ENCODE measurements around the gene BPTF. TPM values are rescaled to one million over a fixed set of nuclear protein-coding genes. Genes with fewer than 3 reads are reported as not detected.

The BPTF gene
- polyA plus RNA-seq, 2 of the 4 experiments (the other 2 are of a cell fraction), result 26.3 to 60.7 TPM

- peak overlapping the region; percentile 68 for H3K4me2 ChIP-seq
Observed at GRCh38 chr17:67779098-67779672, 46.1 kb upstream of the BPTF start.

GRCh38 chr17:67784364-67785121 lies 40.8 kb upstream of the BPTF start:
- no peak for DNase-seq (ENCODE audit: low read depth in 1 of 2, low spot score in 1 of 2)
- Histone ChIP-seq H3K27ac (no peak overlapping the region; a peak in 1 of 6 replicates), H3K9me3 (no peaks in the 10 kb centered on the region), H3K4me2 (no peak overlapping the region), H3K4me1 (peaks cover 8% of the 10 kb centered on the region), H3K4me3 (no peak overlapping the region)
- CTCF ChIA-PET, result interaction anchor here (1.6 to 2.0 kb wide), 2 partner anchors 13 to 14 kb away, joined by 3 to 5 read pairs; no protein-coding TSS in a partner anchor
- ATAC-seq, result no peak
- 62% methylated on average over 10 of the region's 10 CpGs for WGBS (ENCODE audit: missing lambda C conversion rate)
- TF ChIP-seq MAZ (IDR thresholded peaks at IDR 0.05; ENCODE audit: borderline replicate concordance, low read depth, low read length) (no peak), ELK1 (IDR thresholded peaks at IDR 0.05; ENCODE audit: low read depth, low read length) (no peak), HOXB13 (CRISPR knock-in tag; IDR thresholded peaks at IDR 0.05; ENCODE audit: low read depth) (no peak), MAFK (IDR thresholded peaks at IDR 0.05; ENCODE audit: partially characterized antibody) (no peak), RARB (CRISPR knock-in tag; IDR thresholded peaks at IDR 0.05) (no peak), EHF (CRISPR knock-in tag; IDR thresholded peaks at IDR 0.05) (no peak), JUN (IDR thresholded peaks at IDR 0.05) (no peak), ESRRA (IDR thresholded peaks at IDR 0.05; ENCODE audit: borderline replicate concordance, low read length) (no peak), RFX5 (IDR thresholded peaks at IDR 0.05) (no peak), MAX (IDR thresholded peaks at IDR 0.05) (no peak), POLR2A (IDR thresholded peaks at IDR 0.05; ENCODE audit: low read length) (no peak), HOXA7 (CRISPR knock-in tag; IDR thresholded peaks at IDR 0.05) (no peak)
- FAIRE-seq, result no peak
- POLR2A ChIA-PET, result interaction anchor here (0.6 kb wide), 1 partner anchor 32 kb away, joined by 9 read pairs; no protein-coding TSS in a partner anchor

More at GRCh38 chr17:67779098-67779672, 46.1 kb upstream of the BPTF start:
- FAIRE-seq (no peak), DNase-seq (ENCODE audit: low read depth in 1 of 2, low spot score in 1 of 2) (peak; percentile 66 to 86), ATAC-seq (peak; percentile 98 to 99)
- CTCF ChIA-PET, result interaction anchor here (0.6 to 3.1 kb wide), 19 partner anchors 8 to 1158 kb away, joined by 3 to 16 read pairs (median 4); no protein-coding TSS in a partner anchor
- peak overlapping the region; percentile 40 for H3K4me3 ChIP-seq
- peak; percentile 81 for TF ChIP-seq CTCF (IDR thresholded peaks at IDR 0.05)
- peak; percentile 45; the same call in 1 of the 3 replicates for TF ChIP-seq SMC3 (IDR thresholded peaks at IDR 0.05)
- TF ChIP-seq BCL3 (IDR thresholded peaks at IDR 0.05), result no peak
- no peak for TF ChIP-seq HOXB5 (CRISPR knock-in tag; IDR thresholded peaks at IDR 0.05)
- TF ChIP-seq RAD21 (conservative IDR thresholded peaks at IDR 0.05 in 1 of 2, IDR thresholded peaks at IDR 0.05 in 1 of 2), result peak; percentile 59 to 63
- no peak for TF ChIP-seq RCOR1 (IDR thresholded peaks at IDR 0.05; ENCODE audit: low read depth, low read length)
- no peaks in the 10 kb centered on the region for H3K9me3 ChIP-seq
- POLR2A ChIA-PET, result no interaction called here
- 11% methylated on average over 13 of the region's 13 CpGs for WGBS (ENCODE audit: missing lambda C conversion rate)
- peak overlapping the region; percentile 50 to 72 for H3K27ac ChIP-seq
- peaks cover 13% of the 10 kb centered on the region for H3K4me1 ChIP-seq

Data from A549 (cell line).